ENCODE data around the gene CCR1. TPM values are rescaled to one million over a fixed set of nuclear protein-coding genes. Genes with fewer than 3 reads are reported as not detected.
"Not testable (repeated sequence)": the region's sequence is repeated elsewhere in the genome, so short reads cannot be mapped to it uniquely, and the experiment has no call there.

CCR1 gene
- polyA plus RNA-seq, 1 donor: 2.4 TPM

DNA sequence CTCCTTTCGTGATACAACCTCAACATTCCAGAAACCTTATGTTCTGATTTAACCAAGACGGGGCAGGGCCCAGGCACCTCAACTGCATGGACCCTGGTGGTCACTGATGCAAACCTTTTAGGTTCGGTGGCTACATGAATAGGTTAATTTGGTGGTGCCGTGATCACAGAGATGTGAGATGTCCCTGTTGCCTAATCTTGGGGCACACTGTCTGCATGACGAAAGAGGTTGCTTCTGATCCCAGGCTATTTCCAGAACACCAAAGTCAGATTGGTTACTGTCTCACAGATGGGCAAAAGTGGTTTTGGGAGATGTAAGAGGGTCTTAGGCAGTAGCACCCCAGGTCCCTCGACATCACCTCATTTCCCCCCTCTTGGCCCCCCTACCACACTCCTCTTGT is 4.0 kb upstream of the CCR1 start:
- DNase-seq (ENCODE audit: low read depth): no peak

DNA sequence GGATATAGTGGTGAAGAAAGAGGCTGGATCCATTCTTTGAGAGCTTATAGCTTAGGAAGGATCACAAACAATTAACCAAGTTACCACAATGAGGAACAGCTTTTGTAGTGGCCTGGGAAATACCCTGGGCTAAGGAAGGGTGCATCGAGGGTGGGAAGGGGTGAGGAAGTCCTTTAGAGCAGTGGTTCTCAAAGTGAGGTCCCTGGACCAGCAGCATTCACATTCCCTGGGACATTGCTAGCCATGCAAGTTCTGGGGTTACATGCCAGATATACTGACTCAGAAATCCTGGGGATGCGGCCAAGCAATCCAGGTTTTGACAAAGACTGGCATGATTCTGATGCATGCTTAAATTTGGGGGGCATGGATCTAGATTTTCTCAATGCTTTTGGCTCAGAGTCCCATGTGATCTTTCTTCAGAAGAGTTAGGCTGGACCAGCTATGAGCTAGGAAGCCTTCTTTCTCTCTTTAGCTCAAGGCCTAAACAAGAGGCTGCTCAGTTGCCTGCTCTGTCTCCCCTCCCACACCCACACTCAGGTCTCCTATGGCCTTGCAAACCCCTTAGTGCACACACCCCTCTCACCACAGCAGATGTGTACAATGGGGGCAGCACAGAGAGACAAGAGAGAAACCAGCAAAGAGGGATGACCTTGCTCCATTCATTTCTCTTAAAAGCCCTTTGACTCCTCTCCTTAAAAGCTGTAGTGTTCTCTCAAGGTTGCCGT is 1.8 kb upstream of the CCR1 start:
- no peak for DNase-seq (ENCODE audit: low read depth)

GRCh38 chr3:46209053-46209452 is 940 bp upstream of the CCR1 start:
- no peak for DNase-seq (ENCODE audit: low read depth)

GRCh38 chr3:46207514-46207913 is 599 bp downstream of the CCR1 start:
- not testable (repeated sequence) for DNase-seq (ENCODE audit: low read depth)

DNA sequence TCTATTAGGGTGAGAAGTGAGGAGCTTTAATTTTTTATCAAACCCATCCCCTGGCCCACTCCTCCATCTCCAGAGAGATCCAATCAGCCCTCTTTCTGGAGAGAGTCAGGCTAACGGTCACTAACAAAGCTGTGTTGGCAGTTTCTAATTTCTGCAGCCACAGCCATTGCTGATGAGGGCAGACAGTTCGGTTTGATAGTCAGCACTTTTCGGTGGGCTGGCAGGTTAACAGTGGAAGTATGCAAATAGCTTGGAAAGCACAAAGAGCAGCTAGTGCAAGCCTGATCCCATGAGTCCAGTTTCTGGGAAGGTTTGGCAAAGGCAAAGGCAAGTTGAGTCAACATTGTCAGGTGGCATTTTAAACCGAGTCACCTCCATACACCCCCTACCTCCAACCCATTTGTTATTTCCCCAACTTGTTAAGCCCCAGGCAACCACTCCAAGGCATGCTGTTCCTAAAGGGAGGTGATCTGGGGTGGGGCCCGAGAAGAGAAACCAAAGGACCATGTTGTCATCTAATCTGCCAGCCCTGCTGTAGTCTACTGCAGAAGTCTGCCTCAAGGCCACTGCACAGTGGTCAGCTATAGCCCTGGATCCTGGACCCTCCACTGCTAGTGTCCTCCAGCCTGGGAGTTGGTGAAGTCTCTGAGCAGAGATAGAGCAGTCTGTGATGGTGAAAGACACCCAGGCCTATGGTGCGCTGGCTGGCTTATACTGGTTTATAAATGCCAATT is 1.7 kb downstream of the CCR1 start:
- no peak for DNase-seq (ENCODE audit: low read depth)

DNA sequence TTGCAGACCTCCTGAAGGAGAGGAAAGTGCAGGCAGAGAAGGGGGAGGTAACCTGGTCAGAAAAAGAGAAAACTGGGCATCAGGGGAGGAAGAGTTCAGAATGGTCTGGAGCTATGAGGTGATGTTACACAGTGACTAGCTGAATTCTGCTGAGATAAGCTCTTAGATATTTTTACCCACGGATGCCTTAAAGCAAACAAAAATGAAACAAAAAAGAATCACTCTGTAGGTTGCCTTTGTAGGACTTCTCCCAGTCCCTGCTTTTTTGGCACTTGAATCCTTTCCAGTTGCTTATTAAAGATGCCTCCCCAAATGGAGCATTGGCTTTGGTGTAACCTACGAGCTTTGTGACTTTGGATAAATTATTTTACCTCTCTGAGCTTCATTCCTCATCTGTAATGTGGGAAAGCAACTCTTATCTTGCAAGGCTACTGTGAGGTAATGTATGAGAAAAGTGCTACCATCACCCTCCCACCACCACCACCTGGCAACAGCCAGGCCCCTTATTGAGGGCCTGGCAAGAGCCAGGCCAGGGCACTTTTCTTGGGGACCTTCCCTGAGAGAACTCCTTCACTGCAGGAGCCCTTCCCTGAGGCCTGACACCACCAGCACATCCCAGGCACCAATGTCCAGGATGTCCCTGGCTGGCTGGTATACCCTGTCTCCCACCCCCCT is 2.7 kb downstream of the CCR1 start:
- no peak for DNase-seq (ENCODE audit: low read depth)

- DNase-seq (ENCODE audit: low read depth): no peak
Measured at GRCh38 chr3:46203681-46204080, 4.4 kb downstream of the CCR1 start.

DNA sequence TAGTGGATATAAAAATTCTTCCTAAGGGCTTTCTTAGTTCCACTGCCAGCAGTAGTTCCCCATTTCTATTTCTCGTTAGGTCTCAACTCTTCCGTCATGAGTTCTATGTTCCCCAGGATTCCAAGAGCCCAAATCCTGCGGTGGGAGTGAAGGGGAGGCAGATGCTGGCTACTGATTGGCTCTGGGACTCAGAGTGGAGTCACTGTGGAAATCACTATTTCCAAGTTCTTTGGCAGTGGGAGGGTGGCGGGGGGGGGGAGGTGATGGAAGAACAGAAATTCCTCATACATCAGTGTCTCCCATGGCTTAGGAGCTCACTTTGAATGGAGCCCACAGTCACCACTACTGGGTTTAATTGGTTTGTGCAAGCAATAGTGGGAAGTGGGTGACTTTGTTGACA is 5.6 kb downstream of the CCR1 start:
- DNase-seq (ENCODE audit: low read depth): no peak

GRCh38 chr3:46200790-46201189 is 7.3 kb downstream of the CCR1 start:
- no peak for DNase-seq (ENCODE audit: low read depth)

DNA sequence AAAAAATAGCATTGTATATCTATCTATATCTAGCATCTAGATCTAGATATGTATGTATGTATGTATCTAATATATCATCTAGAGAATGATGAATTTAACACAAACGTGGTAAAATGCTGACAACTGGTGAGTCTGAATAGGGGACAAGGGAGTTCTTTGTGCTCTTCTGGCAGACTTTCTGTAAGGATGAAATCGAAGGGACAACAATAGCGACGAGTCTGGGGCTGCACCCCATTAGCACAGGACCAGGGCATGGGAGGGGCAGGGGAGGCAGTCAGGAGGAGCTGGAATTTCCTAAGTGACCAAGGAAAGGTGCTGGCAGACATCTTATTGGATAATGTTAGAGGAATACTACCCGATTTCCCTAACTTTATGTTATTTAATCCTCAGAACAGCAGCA is 7.9 kb downstream of the CCR1 start:
- no peak for DNase-seq (ENCODE audit: low read depth)

GRCh38 chr3:46196261-46196957 is 11.7 kb downstream of the CCR1 start:
- no peak for DNase-seq (ENCODE audit: low read depth)

- no peak for DNase-seq (ENCODE audit: low read depth)
Measured at GRCh38 chr3:46194868-46195553, 13.1 kb downstream of the CCR1 start.

- DNase-seq (ENCODE audit: low read depth): no peak
Measured at GRCh38 chr3:46193436-46193835, 14.7 kb downstream of the CCR1 start.

DNA sequence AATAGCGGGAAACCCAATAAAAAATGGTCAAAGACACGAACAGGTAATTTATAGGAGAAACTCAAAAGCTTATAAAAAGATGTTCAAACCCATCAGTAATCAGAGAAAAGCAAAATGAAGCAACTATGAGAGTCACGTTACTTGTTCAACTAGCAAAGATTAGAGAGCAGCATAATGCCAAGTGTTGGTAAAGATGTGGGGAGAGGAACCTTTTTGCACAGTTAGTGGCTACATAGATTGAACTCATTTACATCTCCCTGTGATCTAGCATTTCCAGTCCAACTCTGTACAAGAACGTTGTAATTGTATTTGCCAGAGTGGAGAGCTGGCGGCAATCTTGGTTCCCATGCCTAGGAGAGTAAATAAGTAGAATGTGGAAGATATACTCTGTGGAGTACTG is 15.2 kb downstream of the CCR1 start:
- no peak for DNase-seq (ENCODE audit: low read depth)

GRCh38 chr3:46191730-46192129 is 16.4 kb downstream of the CCR1 start:
- DNase-seq (ENCODE audit: low read depth): no peak

DNA sequence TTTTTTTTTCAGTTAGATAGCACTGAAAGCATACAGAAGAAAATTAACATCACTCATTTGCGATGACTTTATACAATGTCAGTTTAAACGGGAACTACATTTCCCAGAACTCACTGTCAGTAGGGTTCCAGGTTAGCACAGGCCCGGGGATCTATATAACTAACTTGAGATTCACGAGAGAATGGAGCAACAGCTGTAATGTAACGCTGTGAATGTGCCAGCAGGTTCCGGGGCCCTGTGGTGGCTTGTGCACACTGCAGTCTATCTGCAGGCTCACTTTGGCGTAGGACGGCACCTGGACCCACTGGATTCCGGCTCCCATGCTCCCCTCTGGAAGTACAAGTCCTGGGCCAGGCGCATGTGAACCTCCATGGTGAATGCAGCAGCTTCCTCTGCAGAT is 19.4 kb downstream of the CCR1 start:
- no peak for DNase-seq (ENCODE audit: low read depth)

- no peak for DNase-seq (ENCODE audit: low read depth)
Measured at GRCh38 chr3:46187876-46188275, 20.2 kb downstream of the CCR1 start.

GRCh38 chr3:46187341-46187700 is 20.8 kb downstream of the CCR1 start:
- DNase-seq (ENCODE audit: low read depth): no peak

GRCh38 chr3:46186471-46187340 is 21.4 kb downstream of the CCR1 start:
- DNase-seq (ENCODE audit: low read depth): no peak

GRCh38 chr3:46184469-46184868 is 23.6 kb downstream of the CCR1 start:
- no peak for DNase-seq (ENCODE audit: low read depth)

- no peak for DNase-seq (ENCODE audit: low read depth)
Measured at GRCh38 chr3:46183330-46183729, 24.8 kb downstream of the CCR1 start.
